Aorta (tissue), 5 donors: ENCODE data around the gene UCN2. TPM values are rescaled to one million over a fixed set of nuclear protein-coding genes. Genes with fewer than 3 reads are reported as not detected.
A peak's percentile ranks its signal among the peaks of the same experiment; 100 is the strongest.
"Not testable (repeated sequence)": the region's sequence is repeated elsewhere in the genome, so short reads cannot be mapped to it uniquely, and the experiment has no call there.

Experiments
- ATAC-seq: fragments of 200-7000 bp; cut with Tn5 transposase; one replicate; pipeline ENCODE4 v1.9.1; 2022; ENCODE audit warnings: moderate library complexity; ENCODE audit not compliant: low FRiP score
- DNase-seq, 2 donors: peaks; one replicate each; pipeline ENCODE4 v3.0.0-alpha.2; 2020
- H3K27ac ChIP-seq, 2 donors: one replicate each; pipeline ENCODE4 v1.5.1; 2013; ENCODE audit warnings: low read length in 2 of 2, mild to moderate bottlenecking in 2 of 2, moderate library complexity in 2 of 2, control low read depth in 1 of 2, inconsistent platforms in 1 of 2, low read depth in 1 of 2
- H3K27me3 ChIP-seq, 2 donors: one replicate each; pipeline ENCODE4 v1.6.1; 2013; ENCODE audit warnings: control low read depth in 1 of 2, low read length in 1 of 2, mild to moderate bottlenecking in 1 of 2, moderate library complexity in 1 of 2; ENCODE audit not compliant: insufficient read depth in 2 of 2, control insufficient read depth in 1 of 2
- H3K36me3 ChIP-seq, 2 donors: one replicate each; pipeline ENCODE4 v1.6.1; 2013; ENCODE audit warnings: control low read depth in 1 of 2, low read length in 1 of 2, mild to moderate bottlenecking in 1 of 2; ENCODE audit not compliant: insufficient read depth in 2 of 2, control insufficient read depth in 1 of 2
- H3K4me1 ChIP-seq, 2 donors: one replicate each; pipeline ENCODE4 v1.6.1; 2013; ENCODE audit warnings: low read length in 2 of 2, control low read depth in 1 of 2, mild to moderate bottlenecking in 1 of 2, moderate library complexity in 1 of 2; ENCODE audit not compliant: insufficient read depth in 2 of 2, control insufficient read depth in 1 of 2
- H3K4me3 ChIP-seq, 2 donors: one replicate each; pipeline ENCODE4 v1.5.1; 2013; ENCODE audit warnings: low read length in 2 of 2, control low read depth in 1 of 2, mild to moderate bottlenecking in 1 of 2
- H3K9me3 ChIP-seq: one replicate; pipeline ENCODE4 v1.6.1; 2013; ENCODE audit warnings: mild to moderate bottlenecking, low read length; ENCODE audit not compliant: control insufficient read depth
- WGBS, 2 donors: extraction: QIAGEN DNeasy Blood & Tissue Kit; methylation state at CpG; one replicate each; pipeline ENCODE4 v1.1.7; 2013; 5-methylcytosine and 5-hydroxymethylcytosine counted together
- intact Hi-C, 2 donors: fragments of 100-400 bp; cut with DNase I; formaldehyde crosslinking; loops; one replicate each; pipeline versions ENCODE4 v1.14.2 to v1.15.0; 2022
- polyA plus RNA-seq, 2 donors: library from polyadenylated mRNA; stranded (reverse); fragments of 200-250 nt; gene quantifications; one replicate each; pipeline ENCODE4 v1.2.3, GENCODE V29; 2013
- total RNA-seq, 2 donors: library from RNA; stranded (reverse); fragmentation: NEBNext Ultra II Directional; extraction: Animal tissue kit (Norgen Biotek cat#: 25700); gene quantifications; one replicate each; pipeline ENCODE4 v1.2.1, GENCODE V29; 2021
- donor health status: healthy with polysubstance abuse.
- donor health status: Bipolar disorder and iron deficiency.
- donor health status: DM: no; HTN: no; CAD: no.
- donor health status: DM: no; HTN: no; CAD: no.
- donor health status: DM: yes; HTN: yes; CAD: no.

UCN2 gene
- total and polyA plus RNA-seq, 4 donors, result 0.24 to 6.8 TPM; not detected in 2

DNA sequence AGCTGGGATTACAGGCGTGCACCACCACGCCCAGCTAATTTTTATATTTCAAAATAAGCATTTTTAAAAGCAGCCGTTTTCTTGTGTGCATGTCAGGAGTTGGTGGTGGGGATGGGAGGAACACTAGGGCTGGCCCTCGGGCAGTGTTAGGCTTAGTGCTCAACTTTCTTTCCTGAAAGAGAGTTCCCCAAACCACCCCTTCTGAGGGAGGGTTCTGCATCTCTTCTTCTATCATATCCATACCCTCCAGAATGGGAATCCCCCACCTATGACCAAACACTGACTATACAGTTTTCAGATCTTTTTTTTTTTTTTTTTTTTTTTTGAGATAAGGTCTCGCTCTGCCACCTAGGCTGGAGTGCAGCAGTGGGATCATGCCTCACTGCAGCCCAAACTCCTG is 19.4 kb downstream of the UCN2 start:
- DNase-seq (no peak), ATAC-seq (no peak)
- Histone ChIP-seq H3K9me3 (no peaks in the 10 kb centered on the region), H3K36me3 (peaks cover 0 to 3% of the 10 kb centered on the region in 2 donors), H3K4me1 (no peaks in the 10 kb centered on the region), H3K27me3 (no peaks in the 10 kb centered on the region), H3K4me3 (no peak overlapping the region), H3K27ac (no peak overlapping the region)
- intact Hi-C loops, result loop anchor here in 1 of 2 donors (10.0 kb wide), 1 partner anchor 269 kb away; no protein-coding TSS in a partner anchor
- WGBS, 2 donors, result 89 to 97% methylated on average over 5 of the region's 5 CpGs

GRCh38 chr3:48543271-48543866 is 20.2 kb downstream of the UCN2 start:
- Histone ChIP-seq H3K4me3 (no peak overlapping the region), H3K27ac (no peak overlapping the region), H3K27me3 (no peaks in the 10 kb centered on the region), H3K9me3 (no peaks in the 10 kb centered on the region), H3K36me3 (peaks cover 0 to 3% of the 10 kb centered on the region in 2 donors), H3K4me1 (no peaks in the 10 kb centered on the region)
- intact Hi-C loops, result loop anchor here in 1 of 2 donors (10.0 kb wide), 1 partner anchor 269 kb away; no protein-coding TSS in a partner anchor
- WGBS, 2 donors, result 15 to 22% methylated on average over 9 of the region's 9 CpGs
- DNase-seq (peak in 1 of 2 donors; percentile 83), ATAC-seq (peak; percentile 68)

DNA sequence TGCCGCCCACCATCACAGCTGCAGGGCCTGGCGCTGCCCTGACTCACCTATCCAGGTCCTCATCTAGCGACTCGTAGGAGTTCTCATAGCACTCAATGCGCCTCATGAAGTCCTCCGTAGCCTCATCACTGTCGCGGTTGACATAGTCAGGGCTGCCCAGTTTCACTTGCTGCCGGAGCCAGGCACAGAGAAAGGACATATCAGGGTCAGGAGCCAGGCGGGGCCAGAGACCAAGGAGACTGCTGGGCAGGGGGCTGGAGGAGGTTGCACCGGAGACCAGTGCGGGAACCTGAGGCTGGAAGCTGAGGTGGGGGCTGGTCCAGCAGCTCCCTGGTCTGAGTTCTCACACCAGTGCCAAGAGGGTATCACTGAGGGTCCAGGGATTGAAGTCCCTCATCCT is 25.1 kb downstream of the UCN2 start:
- 93 to 96% methylated on average over 12 of the region's 12 CpGs for WGBS, 2 donors
- Histone ChIP-seq H3K9me3 (no peaks in the 10 kb centered on the region), H3K36me3 (peaks cover 0 to 4% of the 10 kb centered on the region in 2 donors), H3K4me1 (no peaks in the 10 kb centered on the region), H3K27me3 (no peaks in the 10 kb centered on the region), H3K4me3 (no peak overlapping the region), H3K27ac (no peak overlapping the region)
- ATAC-seq (no peak), DNase-seq (no peak)
- intact Hi-C loops, result no loop called here

DNA sequence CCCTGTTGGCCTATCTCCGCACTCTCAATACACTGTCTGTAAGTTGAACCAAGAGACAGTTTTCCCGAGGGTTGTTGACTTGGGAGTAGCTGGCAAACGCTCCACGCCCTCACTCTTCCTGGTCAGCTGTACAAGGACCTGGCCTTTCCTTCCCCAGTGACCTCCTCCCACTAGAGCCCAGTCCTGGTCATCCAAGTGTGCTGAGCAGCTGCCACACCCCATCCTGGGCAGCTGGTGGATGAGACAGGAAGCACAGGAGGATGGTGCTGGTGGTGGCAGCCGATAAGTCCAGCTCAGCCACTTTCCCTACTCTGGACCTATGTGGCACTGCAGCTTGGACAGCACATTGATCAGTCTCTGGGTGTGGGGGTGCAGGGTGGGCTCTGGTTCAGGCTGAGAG is 26.8 kb downstream of the UCN2 start:
- ATAC-seq, result no peak
- intact Hi-C loops, result no loop called here
- Histone ChIP-seq H3K36me3 (peaks cover 0 to 4% of the 10 kb centered on the region in 2 donors), H3K4me1 (no peaks in the 10 kb centered on the region), H3K4me3 (no peak overlapping the region), H3K9me3 (no peaks in the 10 kb centered on the region), H3K27ac (no peak overlapping the region), H3K27me3 (no peaks in the 10 kb centered on the region)
- 93 to 96% methylated on average over 5 of the region's 5 CpGs for WGBS, 2 donors
- DNase-seq, result no peak

GRCh38 chr3:48536116-48536515 is 27.5 kb downstream of the UCN2 start:
- Histone ChIP-seq H3K36me3 (peaks cover 0 to 4% of the 10 kb centered on the region in 2 donors), H3K4me3 (no peak overlapping the region), H3K9me3 (no peaks in the 10 kb centered on the region), H3K27ac (no peak overlapping the region), H3K27me3 (no peaks in the 10 kb centered on the region), H3K4me1 (no peaks in the 10 kb centered on the region)
- intact Hi-C loops, result no loop called here
- 93 to 94% methylated on average over 19 of the region's 19 CpGs for WGBS, 2 donors
- ATAC-seq, result no peak
- no peak for DNase-seq

DNA sequence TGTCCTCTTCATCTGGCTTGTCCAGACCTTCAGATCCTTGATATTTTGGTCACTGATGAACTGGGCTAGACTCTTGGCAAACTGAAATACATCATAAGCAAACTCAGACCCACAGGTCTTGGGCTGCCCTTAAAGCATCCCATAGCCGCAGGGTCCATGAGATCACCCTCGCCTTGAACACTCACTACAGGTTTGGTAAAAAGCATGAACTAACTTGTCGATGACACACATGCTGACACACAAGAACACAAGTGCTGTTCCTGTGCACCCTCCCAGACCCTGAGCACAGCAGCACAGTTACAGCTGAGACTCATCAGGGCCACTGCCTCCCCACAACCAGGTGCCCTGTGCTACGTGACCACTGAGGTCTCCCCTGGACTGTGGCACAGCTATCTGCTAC is 28.0 kb downstream of the UCN2 start:
- H3K9me3 ChIP-seq, result no peaks in the 10 kb centered on the region
- ATAC-seq (no peak), DNase-seq (no peak)
- no peaks in the 10 kb centered on the region for H3K27me3 ChIP-seq
- no peaks in the 10 kb centered on the region for H3K4me1 ChIP-seq
- H3K4me3 ChIP-seq, result no peak overlapping the region
- WGBS, 2 donors, result 96 to 99% methylated on average over 4 of the region's 4 CpGs
- intact Hi-C loops, result no loop called here
- H3K36me3 ChIP-seq, result peaks cover 0 to 4% of the 10 kb centered on the region in 2 donors
- no peak overlapping the region for H3K27ac ChIP-seq

DNA sequence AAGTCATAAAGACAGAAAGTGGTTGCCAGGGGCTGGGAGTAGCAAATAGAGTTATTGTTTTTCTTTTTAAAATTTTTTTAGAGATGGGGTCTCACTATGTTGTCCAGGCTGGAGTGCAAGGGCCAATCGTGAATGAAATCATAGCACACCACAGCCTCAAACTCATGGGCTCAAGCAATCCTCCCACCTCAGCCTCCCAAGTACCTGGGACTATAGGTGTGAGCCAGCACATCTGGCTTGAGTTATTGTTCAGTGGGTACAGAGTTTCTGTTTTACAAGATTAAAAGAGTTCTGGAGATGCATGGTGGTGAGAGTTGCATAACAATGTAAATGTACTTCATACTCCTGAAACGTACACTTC is 30.6 kb downstream of the UCN2 start:
- 84 to 89% methylated on average over 2 of the region's 2 CpGs for WGBS, 2 donors
- Histone ChIP-seq H3K4me1 (no peaks in the 10 kb centered on the region), H3K27ac (no peak overlapping the region), H3K27me3 (no peaks in the 10 kb centered on the region), H3K36me3 (peaks cover 0 to 5% of the 10 kb centered on the region in 2 donors), H3K4me3 (no peak overlapping the region), H3K9me3 (no peaks in the 10 kb centered on the region)
- intact Hi-C loops, result no loop called here
- ATAC-seq (no peak), DNase-seq (no peak)

GRCh38 chr3:48532271-48532976 is 31.2 kb downstream of the UCN2 start:
- Histone ChIP-seq H3K4me3 (no peak overlapping the region), H3K9me3 (no peaks in the 10 kb centered on the region), H3K27ac (no peak overlapping the region), H3K36me3 (peaks cover 0 to 5% of the 10 kb centered on the region in 2 donors), H3K27me3 (no peaks in the 10 kb centered on the region), H3K4me1 (no peaks in the 10 kb centered on the region)
- intact Hi-C loops, result no loop called here
- DNase-seq (no peak), ATAC-seq (no peak)
- 96 to 98% methylated on average over 6 of the region's 6 CpGs for WGBS, 2 donors

- H3K27me3 ChIP-seq, H3K4me1 ChIP-seq, H3K36me3 ChIP-seq, H3K9me3 ChIP-seq, intact Hi-C loops, H3K27ac ChIP-seq, H3K4me3 ChIP-seq, ATAC-seq: not testable (repeated sequence)
- DNase-seq, result peak in 1 of 2 donors; percentile 1
- 97% methylated on average over 4 of the region's 4 CpGs for WGBS, 2 donors
Observed at GRCh38 chr3:48530701-48531100, 32.9 kb downstream of the UCN2 start.
